Esophagus muscularis mucosa (tissue), 4 donors: Measurements from ENCODE around the gene PXYLP1. TPM values are rescaled to one million over a fixed set of nuclear protein-coding genes. Genes with fewer than 3 reads are reported as not detected.

Experiments
- DNase-seq: peaks from one replicate; pipeline ENCODE4 v3.0.0-alpha.2; 2017; ENCODE audit errors: extremely low spot score
- H3K27ac ChIP-seq, 4 donors: fragments of 200-600 bp; sonication (generic); replicated peaks in 1 of 4; 1 replicate in 3 of 4; 2 replicates in 1 of 4; pipeline ENCODE4 v1.5.1; 2016 to 2019; ENCODE audit warnings: mild to moderate bottlenecking in 1 of 4
- H3K27me3 ChIP-seq, 4 donors: fragments of 200-600 bp; sonication (generic); one replicate each; pipeline versions ENCODE4 v1.5.1 to v1.6.0; 2016 to 2019
- H3K36me3 ChIP-seq, 4 donors: fragments of 200-600 bp; sonication (generic); one replicate each; pipeline ENCODE4 v1.5.1; 2016 to 2019
- H3K4me1 ChIP-seq, 4 donors: fragments of 200-600 bp; sonication (generic); one replicate each; pipeline ENCODE4 v1.5.1; 2016 to 2019
- H3K4me3 ChIP-seq, 4 donors: fragments of 200-600 bp; sonication (generic); 1 replicate in 2 of 4; 2 replicates in 2 of 4; pipeline ENCODE4 v1.5.1; 2016 to 2019; ENCODE audit warnings: mild to moderate bottlenecking in 4 of 4, moderate library complexity in 1 of 4
- H3K9me3 ChIP-seq, 4 donors: fragments of 200-600 bp; sonication (generic); 1 replicate in 3 of 4; 2 replicates in 1 of 4; pipeline ENCODE4 v1.5.1; 2016 to 2019
- CTCF ChIP-seq, 3 experiments: fragments of 200-600 bp in 2 of 3; fragments of 450-650 bp in 1 of 3; sonication (generic) in 2 of 3; IDR thresholded peaks; one replicate each; pipeline ENCODE4 v1.5.1; 2017 to 2019; ENCODE audit warnings: antibody characterized with exemption in 3 of 3, mild to moderate bottlenecking in 2 of 3, moderate library complexity in 1 of 3
- EP300 ChIP-seq: sonication (generic); formaldehyde crosslinking; IDR thresholded peaks from one replicate; pipeline ENCODE4 v1.6.1; 2017; ENCODE audit warnings: antibody characterized with exemption
- POLR2A ChIP-seq: fragments of 450-650 bp; IDR thresholded peaks from one replicate; pipeline ENCODE4 v1.6.1; 2017; ENCODE audit warnings: antibody characterized with exemption, moderate library complexity, mild to moderate bottlenecking, low read depth
- POLR2AphosphoS5 ChIP-seq, 2 donors: sonication (generic); formaldehyde crosslinking; IDR thresholded peaks; one replicate each; pipeline ENCODE4 v1.6.1; 2017; ENCODE audit warnings: antibody characterized with exemption in 2 of 2
- WGBS: methylation state at CpG from one replicate; pipeline ENCODE4 v1.1.5; 2018; 5-methylcytosine and 5-hydroxymethylcytosine counted together
- intact Hi-C: fragments of 100-400 bp; cut with DNase I; formaldehyde crosslinking; loops from one replicate; pipeline ENCODE4 v1.15.1; 2023
- total RNA-seq, 4 donors: library from RNA; depleted of rRNA; stranded (reverse); fragments of >200 nt; gene quantifications; one replicate each; pipeline versions ENCODE4 v1.1.0 to v1.2.1, GENCODE V29; 2016

Gene PXYLP1
- total RNA-seq, 4 donors from 2014 or later = 4.5 to 12.5 (median 9.4) TPM

GRCh38 chr3:141306922-141307321 lies 75.3 kb downstream of the PXYLP1 start:
- H3K9me3 ChIP-seq = no peaks in the 10 kb centered on the region
- H3K27me3 ChIP-seq = no peaks in the 10 kb centered on the region
- H3K4me1 ChIP-seq = peaks cover 5 to 8% (median 7%) of the 10 kb centered on the region in 4 donors
- no peak for DNase-seq
- intact Hi-C loops = no loop called here
- no peak overlapping the region for H3K4me3 ChIP-seq
- TF ChIP-seq POLR2A = no peak
- TF ChIP-seq CTCF (IDR thresholded peaks at IDR 0.05) = no peak
- no peaks in the 10 kb centered on the region for H3K36me3 ChIP-seq
- H3K27ac ChIP-seq = no peak overlapping the region
- 87% methylated on average over 5 of the region's 5 CpGs for WGBS

- no peaks in the 10 kb centered on the region for H3K36me3 ChIP-seq
- no peaks in the 10 kb centered on the region for H3K27me3 ChIP-seq
- 81% methylated on average over 16 of the region's 16 CpGs for WGBS
Measured at GRCh38 chr3:141307351-141308059, 75.9 kb downstream of the PXYLP1 start.

GRCh38 chr3:141308588-141309218 lies 77.1 kb downstream of the PXYLP1 start:
- Histone ChIP-seq H3K27me3 (no peaks in the 10 kb centered on the region), H3K27ac (no peak overlapping the region), H3K9me3 (no peaks in the 10 kb centered on the region), H3K4me3 (no peak overlapping the region), H3K36me3 (no peaks in the 10 kb centered on the region), H3K4me1 (peaks cover 7 to 15% (median 15%) of the 10 kb centered on the region in 4 donors)
- no peak for DNase-seq
- 43% methylated on average over 13 of the region's 13 CpGs for WGBS
- intact Hi-C loops = no loop called here
- TF ChIP-seq EP300 (no peak), CTCF (IDR thresholded peaks at IDR 0.05) (peak; percentile 43 to 54 (median 52)), POLR2AphosphoS5 (IDR thresholded peaks at IDR 0.05) (peak in 1 of 2 donors; percentile 39), POLR2A (no peak)

More at GRCh38 chr3:141307351-141308059, 75.9 kb downstream of the PXYLP1 start:
- no peaks in the 10 kb centered on the region for H3K9me3 ChIP-seq
- intact Hi-C loops = no loop called here
- H3K27ac ChIP-seq = no peak overlapping the region
- DNase-seq = no peak
- no peak for TF ChIP-seq EP300
- TF ChIP-seq POLR2AphosphoS5 (IDR thresholded peaks at IDR 0.05) = no peak
- no peak for TF ChIP-seq CTCF (IDR thresholded peaks at IDR 0.05)
- no peak for TF ChIP-seq POLR2A
- peaks cover 10 to 13% (median 13%) of the 10 kb centered on the region in 4 donors for H3K4me1 ChIP-seq
- no peak overlapping the region for H3K4me3 ChIP-seq

- H3K4me1 ChIP-seq = peaks cover 6 to 15% (median 15%) of the 10 kb centered on the region in 4 donors
- H3K4me3 ChIP-seq = peak overlapping the region; percentile 65 to 73 (median 70)
- H3K9me3 ChIP-seq = no peaks in the 10 kb centered on the region
- 29% methylated on average over 6 of the region's 13 CpGs for WGBS
- no peak for DNase-seq
- H3K27me3 ChIP-seq = no peaks in the 10 kb centered on the region
- TF ChIP-seq CTCF (IDR thresholded peaks at IDR 0.05) (no peak), EP300 (no peak), POLR2AphosphoS5 (IDR thresholded peaks at IDR 0.05) (no peak)
- H3K36me3 ChIP-seq = no peaks in the 10 kb centered on the region
- intact Hi-C loops = loop anchor here (5.0 kb wide), 1 partner anchor 46 kb away; no protein-coding TSS in a partner anchor
- peak overlapping the region; percentile 73 to 82 (median 81) for H3K27ac ChIP-seq
Measured at GRCh38 chr3:141311170-141311495, 79.5 kb downstream of the PXYLP1 start.
